Coronary artery (tissue), 2 donors: ENCODE data around the gene P4HA1.
"Not testable (repeated sequence)": the region's sequence is repeated elsewhere in the genome, so short reads cannot be mapped to it uniquely, and the experiment has no call there.

Source experiments
- DNase-seq: peaks from one replicate; pipeline ENCODE4 v3.0.0-alpha.2; 2017; ENCODE audit warnings: low spot score
- H3K27ac ChIP-seq, 2 donors: fragments of 200-600 bp; sonication (generic); one replicate each; pipeline ENCODE4 v1.5.1; 2016 to 2019
- H3K4me3 ChIP-seq: fragments of 200-600 bp; sonication (generic); 2 replicates; pipeline ENCODE4 v1.5.1; 2016; ENCODE audit warnings: mild to moderate bottlenecking, moderate library complexity
- CTCF ChIP-seq: fragments of 200-600 bp; sonication (generic); IDR thresholded peaks from one replicate; pipeline ENCODE4 v1.5.1; 2019; ENCODE audit warnings: antibody characterized with exemption

Gene P4HA1

GRCh38 chr10:73110345-73110849 lies 13.7 kb upstream of the P4HA1 start, which contains the start of gene NUDT13:
NUDT13 (plus strand) TSS chr10:73110455; CDS start chr10:73114366, 3,911 bp downstream.
- TF ChIP-seq CTCF: no peak
- H3K4me3 ChIP-seq: peak within 1 kb of the TSS; percentile 71
- DNase-seq: no peak
- H3K27ac ChIP-seq: peak within 1 kb of the TSS; percentile 65 to 82

- H3K27ac ChIP-seq, H3K4me3 ChIP-seq, DNase-seq: not testable (repeated sequence)
Observed at GRCh38 chr10:73109248-73109652, 12.6 kb upstream of the P4HA1 start.

GRCh38 chr10:73106301-73106700 lies 9.6 kb upstream of the P4HA1 start:
- no peak for DNase-seq
- Histone ChIP-seq H3K4me3 (no peak overlapping the region), H3K27ac (no peak overlapping the region)
- no peak for TF ChIP-seq CTCF

- H3K4me3 ChIP-seq: no peak overlapping the region
- no peak for DNase-seq
- no peak for TF ChIP-seq CTCF
- no peak overlapping the region for H3K27ac ChIP-seq
Observed at GRCh38 chr10:73099141-73099540, 2.5 kb upstream of the P4HA1 start.

- H3K4me3 ChIP-seq: peak overlapping the region; percentile 96
- no peak for DNase-seq
- H3K27ac ChIP-seq: peak overlapping the region; percentile 91 to 99
- TF ChIP-seq CTCF: no peak
Observed at GRCh38 chr10:73097305-73097670, 622 bp upstream of the P4HA1 start.

GRCh38 chr10:73096041-73096448 lies 621 bp downstream of the P4HA1 start:
- peak overlapping the region; percentile 91 to 99 for H3K27ac ChIP-seq
- peak overlapping the region; percentile 96 for H3K4me3 ChIP-seq
- TF ChIP-seq CTCF: no peak
- peak; percentile 82 for DNase-seq

GRCh38 chr10:73095481-73096021 lies 1.1 kb downstream of the P4HA1 start:
- DNase-seq: no peak
- H3K4me3 ChIP-seq: peak overlapping the region; percentile 96
- H3K27ac ChIP-seq: peak overlapping the region; percentile 91 to 99
- TF ChIP-seq CTCF: no peak
